GM18909 (cell line): ENCODE data around the gene MTMR12.

Experiments used
- ATAC-seq: cut with Tn5 transposase; IDR thresholded peaks from one replicate; pipeline ENCODE4 v1.9.1; 2021; ENCODE audit warnings: mild to moderate bottlenecking; ENCODE audit not compliant: unreplicated experiment, poor library complexity

Gene MTMR12, protein sequence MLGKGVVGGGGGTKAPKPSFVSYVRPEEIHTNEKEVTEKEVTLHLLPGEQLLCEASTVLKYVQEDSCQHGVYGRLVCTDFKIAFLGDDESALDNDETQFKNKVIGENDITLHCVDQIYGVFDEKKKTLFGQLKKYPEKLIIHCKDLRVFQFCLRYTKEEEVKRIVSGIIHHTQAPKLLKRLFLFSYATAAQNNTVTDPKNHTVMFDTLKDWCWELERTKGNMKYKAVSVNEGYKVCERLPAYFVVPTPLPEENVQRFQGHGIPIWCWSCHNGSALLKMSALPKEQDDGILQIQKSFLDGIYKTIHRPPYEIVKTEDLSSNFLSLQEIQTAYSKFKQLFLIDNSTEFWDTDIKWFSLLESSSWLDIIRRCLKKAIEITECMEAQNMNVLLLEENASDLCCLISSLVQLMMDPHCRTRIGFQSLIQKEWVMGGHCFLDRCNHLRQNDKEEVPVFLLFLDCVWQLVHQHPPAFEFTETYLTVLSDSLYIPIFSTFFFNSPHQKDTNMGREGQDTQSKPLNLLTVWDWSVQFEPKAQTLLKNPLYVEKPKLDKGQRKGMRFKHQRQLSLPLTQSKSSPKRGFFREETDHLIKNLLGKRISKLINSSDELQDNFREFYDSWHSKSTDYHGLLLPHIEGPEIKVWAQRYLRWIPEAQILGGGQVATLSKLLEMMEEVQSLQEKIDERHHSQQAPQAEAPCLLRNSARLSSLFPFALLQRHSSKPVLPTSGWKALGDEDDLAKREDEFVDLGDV

DNA sequence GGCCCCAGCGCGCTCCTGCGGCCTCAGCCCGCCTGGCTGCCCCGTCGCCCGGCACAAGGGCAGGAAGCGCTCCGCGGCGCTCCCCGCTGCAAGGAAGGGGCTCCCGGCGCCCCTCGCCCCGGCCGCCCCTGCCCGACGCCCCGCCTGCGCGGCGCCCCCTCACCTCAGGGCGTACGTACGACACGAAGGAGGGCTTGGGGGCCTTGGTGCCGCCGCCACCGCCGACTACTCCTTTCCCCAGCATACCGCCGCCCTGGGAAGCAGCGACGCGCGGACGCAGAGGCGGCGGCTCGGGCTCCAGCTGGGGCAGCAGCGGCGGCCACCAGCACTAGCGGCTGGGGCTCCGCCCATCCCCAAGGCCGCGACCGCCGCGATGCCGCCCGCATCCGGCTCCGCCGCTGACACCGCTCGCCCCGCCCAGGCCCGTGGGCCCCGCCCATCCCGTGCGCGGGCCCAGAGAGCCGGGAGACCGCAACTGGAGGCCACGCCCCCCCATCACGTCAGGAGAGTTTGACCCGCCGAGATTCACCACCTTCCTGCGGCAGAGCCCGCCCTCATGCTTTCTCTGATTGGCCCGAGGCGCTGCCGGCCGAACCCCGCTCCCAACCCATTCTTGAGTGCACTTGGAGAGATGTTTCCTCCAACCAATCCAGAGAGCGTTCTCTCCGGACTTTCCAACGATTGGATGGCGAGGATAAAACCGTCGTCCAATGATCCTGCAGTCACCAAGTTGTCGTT, at the start of gene MTMR12:
MTMR12 (minus strand) TSS at position 345 of the 738 bp plus-strand sequence; CDS start at position 244, 101 bp downstream.
- ATAC-seq, result peak; percentile 95

DNA sequence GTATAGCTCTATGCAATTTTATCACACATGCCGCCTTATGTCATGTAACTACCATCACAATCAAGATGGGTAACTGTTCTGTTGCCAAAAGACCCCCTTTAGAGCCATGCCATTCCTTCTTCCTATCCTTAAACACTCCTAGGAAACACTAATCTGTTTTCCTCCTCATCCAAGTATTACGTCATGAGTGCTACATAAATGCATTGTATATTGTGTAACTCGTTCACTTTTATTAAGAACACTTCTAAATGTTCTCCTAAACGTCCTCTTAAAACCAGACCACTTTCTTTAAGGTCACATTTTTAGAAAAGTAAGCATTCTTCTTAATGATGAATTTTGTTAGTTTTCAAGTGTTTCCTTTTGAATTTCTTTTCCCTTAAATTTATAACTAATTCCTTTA, 49.8 kb upstream of the MTMR12 start:
- ATAC-seq, result no peak

DNA sequence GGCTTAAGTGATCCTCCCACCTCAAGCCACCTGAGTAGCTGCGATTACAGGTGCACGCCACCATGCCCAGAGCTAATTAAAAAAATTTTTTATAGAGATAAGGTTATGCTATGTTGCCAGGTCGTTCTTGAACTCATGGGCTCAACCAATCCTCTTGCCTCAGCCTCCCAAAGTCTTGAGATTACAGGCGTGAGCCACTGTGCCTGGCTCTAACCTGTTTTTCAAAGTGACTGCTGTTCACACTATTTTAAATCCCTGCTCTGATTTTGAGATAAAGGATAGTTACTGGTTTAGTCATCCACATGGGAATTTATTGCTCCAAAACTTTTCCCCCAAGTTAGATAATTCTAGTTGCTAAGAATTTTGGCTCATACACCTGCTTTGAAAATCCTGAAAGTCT, 48.2 kb upstream of the MTMR12 start:
- ATAC-seq, result no peak

DNA sequence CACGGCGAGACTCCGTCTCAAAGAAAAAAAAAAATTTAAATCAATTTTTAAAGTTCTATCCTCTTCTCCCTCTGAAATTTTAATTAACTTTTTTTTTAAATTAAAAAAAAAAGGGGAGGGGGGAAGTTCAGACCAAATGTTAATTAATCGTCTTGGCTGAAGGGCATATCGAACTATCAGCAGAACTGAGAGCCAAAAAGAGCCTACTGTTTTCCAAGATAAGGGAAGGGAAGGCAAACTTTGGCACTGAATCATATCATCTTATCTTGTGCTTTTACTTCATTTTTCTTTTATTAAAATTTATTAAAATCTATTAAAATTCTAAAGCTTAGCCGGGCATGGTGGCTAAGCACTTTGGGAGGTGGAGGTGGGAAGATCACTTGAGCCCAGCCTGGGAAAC, 45.9 kb upstream of the MTMR12 start:
- no peak for ATAC-seq

DNA sequence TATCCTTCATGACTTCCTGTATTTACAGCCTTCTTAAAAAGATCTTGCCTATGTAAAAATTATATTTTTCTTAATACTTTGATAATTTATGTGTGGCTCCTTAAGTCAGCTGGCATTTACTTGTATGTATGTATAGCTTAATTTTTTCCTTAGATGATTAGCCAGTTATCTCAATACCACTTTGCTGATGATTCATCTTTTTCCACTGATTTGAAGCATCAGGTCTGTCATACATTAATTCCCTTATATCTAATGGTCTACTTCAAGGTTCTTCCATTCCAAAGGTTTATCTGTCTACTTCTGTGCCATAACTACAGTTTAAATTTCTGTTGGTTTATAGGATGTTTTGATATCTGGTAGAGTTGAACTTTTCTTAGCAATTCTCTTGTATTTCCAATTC, 44.9 kb upstream of the MTMR12 start:
- no peak for ATAC-seq

DNA sequence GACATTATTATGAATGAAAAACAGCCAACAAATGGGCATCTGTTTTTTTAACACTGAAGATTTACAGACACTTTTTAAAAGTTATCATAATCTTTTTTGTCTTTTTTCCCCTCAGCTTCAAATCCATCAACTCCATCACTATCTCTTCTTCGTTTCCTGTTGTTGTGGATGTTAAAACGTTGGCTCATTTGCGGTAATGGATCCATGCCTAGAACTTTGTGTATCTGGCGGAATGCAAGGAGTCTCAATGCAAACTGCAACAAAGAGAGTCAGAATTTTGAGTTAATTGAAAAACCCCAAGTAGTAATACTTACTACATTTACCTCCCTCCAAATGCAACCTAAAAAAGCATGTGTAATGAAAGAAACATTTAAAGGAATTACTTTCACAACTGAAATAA, 42.9 kb upstream of the MTMR12 start:
- no peak for ATAC-seq

DNA sequence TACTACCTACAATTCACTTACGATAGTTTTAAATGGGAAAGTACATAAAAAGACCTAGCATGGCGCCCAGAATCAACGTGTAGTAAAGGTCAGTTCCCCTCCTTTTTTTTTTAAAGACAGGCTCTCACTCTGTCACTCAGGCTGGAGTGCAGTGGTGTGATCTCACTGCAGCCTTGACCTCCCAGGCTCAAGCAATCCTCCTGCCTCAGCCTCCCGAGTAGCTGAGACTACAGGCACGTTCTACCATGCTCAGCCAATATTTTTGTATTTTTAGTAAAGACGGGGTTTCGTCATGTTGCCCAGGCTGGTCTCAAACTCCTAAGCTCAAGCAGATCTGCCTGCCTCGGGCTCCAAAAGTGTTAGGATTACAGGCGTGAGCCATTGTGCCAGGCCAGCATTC, 40.7 kb upstream of the MTMR12 start:
- no peak for ATAC-seq

DNA sequence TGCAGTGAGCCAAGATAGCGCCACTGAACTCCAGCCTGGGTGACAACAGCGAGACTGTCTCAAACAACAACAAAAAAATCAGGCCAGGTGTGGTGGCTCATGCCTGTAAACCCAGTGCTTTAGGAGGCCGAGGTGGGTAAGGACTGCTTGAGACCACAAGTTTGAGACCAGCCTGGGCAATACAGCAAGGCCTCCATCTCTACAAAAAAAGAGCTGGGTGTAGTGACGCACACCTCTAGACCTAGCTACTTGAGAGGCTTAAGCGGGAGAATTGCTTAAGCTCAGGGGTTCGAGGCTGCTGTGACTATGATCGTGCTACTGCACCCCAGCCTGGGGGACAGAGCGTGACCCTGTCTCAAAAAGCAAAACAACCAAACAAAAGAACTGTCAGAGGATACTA, 39.9 kb upstream of the MTMR12 start:
- ATAC-seq, result no peak

DNA sequence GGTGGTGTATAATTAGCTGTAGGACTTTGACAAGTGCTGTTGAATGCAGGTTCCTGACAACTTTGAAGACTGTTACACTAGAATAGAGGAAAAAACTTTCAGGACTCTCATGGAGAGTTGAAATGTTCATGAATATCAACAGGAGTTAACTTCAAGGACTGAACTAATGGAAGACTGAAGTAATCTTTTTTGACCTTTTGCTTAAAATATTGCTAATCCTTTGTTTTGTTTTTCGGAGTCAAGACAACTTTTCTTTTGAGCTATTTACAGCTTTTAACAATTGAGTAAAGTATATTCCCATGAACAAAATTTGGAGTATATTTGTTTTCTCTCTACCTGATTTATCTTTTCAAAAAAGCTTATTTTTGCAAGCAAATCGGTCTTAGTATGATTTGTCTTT, 34.1 kb upstream of the MTMR12 start:
- no peak for ATAC-seq

DNA sequence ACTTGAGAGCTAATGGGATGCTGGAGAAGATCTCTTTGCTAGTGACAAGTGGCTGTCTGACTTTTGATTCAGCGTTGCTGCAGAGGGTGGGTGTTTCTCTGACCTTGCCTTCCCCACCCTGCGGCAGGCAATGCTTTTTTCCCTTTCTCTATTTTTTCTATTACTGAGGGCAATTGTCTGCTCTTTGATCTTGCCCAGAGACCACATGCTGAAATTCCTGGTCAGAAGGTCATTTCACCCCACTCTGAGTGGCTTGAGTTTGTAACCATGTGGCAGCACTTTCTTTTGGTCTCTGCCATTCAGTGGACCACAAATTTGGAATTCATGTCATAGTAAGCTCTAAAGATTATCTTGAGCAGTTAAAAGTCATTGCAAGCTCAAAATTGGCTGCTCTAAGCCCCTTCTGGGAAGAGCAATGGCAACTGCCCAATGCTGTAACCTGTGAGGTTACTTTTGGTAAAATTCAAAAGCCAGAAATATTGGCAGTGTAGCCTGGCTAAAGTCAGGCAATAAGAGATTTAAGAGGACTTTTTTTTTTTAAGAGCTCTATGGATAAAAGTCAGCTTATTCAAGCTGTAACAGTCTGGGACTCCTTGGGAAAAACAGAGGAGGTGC, 30.4 kb upstream of the MTMR12 start:
- no peak for ATAC-seq

DNA sequence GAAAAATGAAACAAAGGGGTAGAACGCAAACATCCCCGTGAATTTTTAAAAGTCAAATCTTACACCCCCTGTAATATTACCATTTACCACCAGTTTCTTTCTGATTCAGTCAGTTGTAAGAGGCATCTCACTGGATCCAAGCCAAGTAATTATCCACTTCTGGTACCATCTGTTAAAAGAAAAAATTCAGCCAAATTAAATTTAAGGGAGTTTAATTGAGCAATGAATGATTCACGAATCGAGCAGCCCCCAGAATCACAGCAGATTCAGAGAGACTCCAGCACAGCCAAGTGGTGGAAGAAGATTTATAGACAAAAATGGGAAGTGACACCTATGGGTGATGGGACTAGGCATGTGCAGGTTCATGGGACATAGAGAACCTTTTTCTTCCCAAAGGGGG, 29.9 kb upstream of the MTMR12 start:
- ATAC-seq, result no peak

DNA sequence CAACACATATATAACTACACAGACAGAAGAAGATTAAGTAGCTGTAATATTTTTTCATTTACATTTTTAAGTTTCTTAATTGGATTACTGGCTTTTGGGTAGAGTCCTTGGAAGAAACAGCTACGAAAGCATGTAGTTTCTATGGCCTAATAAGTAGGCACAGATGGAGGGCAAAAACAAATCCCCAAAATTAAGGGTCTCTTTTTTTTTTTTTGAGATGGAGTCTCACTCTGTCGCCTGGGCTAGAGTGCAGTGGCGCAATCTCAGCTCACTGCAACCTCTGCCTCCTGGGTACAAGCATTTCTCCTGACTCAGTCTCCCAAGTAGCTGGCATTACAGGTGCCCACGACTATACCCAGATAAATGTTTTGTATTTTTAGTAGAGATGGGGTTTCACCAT, 27.1 kb upstream of the MTMR12 start:
- no peak for ATAC-seq

DNA sequence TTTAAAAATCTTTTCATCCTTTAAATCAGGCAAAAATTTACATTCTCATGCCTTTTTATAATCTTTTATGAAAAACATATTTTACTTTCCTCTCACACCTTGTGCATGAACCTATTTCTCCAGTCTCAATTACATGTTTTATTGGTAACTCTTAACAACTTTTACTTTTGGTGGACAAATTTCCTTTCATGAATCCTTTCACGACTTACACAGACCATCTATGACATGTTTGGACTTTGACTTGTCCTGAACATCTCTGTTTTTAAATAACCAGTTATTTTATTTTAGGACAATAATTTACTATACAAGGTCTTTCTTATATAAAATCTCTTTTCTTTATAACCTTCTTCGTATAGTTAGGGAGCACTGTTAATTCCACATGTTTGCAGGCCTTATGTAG, 26.5 kb upstream of the MTMR12 start:
- ATAC-seq, result no peak

DNA sequence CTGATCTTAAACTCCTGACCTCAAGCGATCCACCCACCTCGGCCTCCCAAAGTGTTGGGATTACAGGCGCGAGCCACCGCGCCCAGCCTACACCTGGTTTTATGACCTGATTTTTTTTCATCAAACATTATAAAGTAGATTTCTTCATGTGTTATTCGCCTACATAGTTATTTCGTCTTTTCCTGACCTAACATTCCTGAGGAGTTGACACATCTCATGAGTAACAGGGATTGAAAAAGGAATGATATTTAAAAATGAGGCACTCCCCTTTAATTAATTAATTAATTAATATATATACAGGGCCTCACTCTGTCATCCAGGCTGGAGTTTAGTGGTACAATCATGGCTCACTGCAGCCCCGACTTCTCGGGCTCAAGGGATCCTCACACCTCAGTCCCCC, 20.2 kb upstream of the MTMR12 start:
- no peak for ATAC-seq

DNA sequence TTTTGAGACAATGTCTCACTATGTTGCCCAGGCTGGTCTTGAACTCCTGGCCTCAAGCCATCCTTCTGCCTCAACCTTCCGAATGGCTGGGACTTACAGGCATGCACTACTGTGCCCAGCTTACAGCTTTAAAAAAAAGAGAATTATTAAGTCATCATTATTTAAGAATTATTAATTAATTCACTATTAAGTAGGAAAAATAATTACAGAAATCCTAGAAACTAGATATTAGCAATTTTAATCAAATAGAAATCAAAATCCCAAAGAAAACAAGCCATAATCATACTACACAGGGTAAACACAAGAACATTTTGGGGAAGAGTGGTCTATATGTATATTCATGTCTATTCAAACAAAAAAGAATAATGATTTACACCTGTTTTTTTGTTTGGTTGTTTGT, 19.6 kb upstream of the MTMR12 start:
- no peak for ATAC-seq

DNA sequence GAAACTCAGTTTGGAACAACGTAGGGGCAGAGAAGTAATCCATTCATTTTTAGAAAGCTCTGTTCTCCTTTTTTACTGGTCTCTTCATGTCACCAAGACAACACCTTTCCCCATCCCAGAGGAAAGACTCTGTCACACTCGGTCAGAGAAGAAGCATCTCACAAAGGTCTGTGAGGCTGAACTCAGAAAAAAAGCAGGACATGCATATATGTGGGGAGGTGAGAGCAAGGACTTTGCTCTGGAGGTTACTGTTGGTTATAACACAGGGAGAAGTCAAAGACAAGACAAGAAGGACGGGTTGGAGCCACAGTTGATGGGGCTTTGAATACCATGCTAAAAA, 19.2 kb upstream of the MTMR12 start:
- ATAC-seq, result no peak

DNA sequence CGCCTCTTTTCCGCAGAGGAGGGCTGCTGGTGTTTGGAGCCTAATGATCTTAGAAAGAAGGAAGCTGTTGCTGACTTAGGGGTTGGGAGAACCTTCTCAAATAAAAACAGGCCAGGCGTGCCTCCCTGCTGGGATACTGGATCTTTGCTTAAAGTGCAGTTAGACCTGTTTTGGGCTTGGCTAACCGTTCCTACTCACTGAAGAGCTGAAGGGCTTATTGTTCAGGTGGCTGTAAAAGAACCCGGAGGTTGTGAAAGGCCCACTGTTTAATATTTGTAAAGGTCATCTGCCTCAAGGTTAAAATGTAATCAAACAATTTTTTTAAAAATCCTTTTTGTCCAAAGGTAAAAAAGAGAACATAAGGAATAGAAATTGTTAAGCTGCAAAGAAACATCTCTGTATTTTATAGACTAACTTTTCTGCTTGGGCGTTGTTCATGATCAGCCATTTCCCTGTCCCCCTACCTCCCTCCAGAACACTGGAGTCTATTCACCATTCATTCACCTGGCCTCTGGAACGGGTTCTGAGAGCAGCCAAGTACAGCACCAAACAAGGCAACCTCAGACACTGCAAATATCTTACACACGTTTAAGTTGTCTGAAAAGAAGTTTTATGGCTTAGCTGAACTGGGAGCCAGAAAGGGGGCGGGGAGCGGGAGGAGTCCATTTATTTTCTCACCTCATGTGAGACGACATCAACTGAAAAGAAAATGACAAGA, 18.6 kb upstream of the MTMR12 start:
- ATAC-seq, result no peak

DNA sequence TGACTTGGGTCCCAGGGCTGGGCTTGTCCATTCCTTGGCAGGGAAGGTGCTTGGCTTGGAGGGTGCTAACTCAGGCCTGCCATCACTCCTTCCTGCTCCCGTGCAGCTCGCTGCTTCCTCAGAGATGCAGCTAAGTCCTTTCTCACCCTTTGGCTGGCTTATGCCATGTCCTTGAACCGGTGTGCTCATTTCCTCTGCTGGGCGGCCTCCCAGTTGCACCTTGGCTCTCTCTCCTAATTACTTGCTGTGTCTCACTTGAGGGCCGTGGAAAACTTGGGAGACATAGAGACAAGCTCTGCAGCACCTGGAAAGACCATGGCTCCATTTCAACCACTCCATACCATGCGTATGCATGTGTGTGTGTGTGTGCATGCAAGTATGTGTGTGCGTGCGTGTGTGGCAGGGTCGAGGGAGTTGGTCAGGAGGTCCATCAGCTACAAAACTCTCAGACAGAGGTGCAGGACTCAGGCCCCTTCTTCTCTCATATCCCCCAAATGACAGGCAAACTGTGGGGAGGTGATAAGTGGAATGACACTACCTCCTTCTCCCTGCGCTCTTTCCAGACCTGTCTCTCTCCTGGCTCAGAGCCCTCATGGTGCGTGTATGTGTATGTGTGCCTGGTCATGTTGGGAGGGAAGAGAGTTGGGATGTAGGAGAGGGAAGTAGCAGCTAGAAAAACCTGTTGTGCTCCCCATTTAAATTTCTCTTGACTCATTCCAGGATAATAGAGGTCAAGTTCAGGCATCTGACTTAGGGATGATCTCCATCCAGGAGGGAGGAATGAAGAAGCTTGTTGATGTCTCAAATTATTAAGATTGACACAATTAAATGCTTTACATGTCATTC, 17.6 kb upstream of the MTMR12 start:
- ATAC-seq, result no peak

DNA sequence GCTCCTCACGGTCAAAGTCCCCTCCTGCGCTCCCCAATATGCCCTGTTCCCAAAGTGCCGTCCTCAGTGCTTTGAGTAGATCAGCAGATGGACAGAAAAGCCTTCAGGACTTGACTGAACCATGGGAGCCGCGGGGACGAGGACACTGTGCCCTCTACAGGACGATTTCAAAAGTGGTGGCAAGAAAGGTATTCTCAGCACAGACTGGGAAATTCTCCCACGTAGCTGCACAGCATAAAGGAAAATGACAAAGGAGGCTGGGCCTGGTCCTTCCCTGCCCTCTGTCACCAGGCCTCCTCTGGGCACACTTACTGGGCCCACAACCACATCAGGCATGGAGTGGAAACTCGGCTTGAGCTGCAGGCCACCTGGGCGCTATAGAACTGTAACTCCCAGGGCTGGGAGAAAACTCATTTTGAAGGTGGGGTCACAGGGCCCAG, 16.7 kb upstream of the MTMR12 start:
- peak; percentile 85 for ATAC-seq
